Activated T-helper 2 cell treated with anti-CD3 and anti-CD28 coated beads, Interferon-gamma antibody, Interleukin-2, Interleukin-4, amounts not matched to agents 10 μg/mL and 5 μg/mL and 100 μg/mL, durations not matched to agents 14 hours and 24 hours and 36 hours (primary cell): Measurements from ENCODE around the gene ARHGEF25. TPM values are rescaled to one million over a fixed set of nuclear protein-coding genes. Genes with fewer than 3 reads are reported as not detected.

Experiments
- DNase-seq: peaks from one replicate; pipeline ENCODE4 v3.0.0; 2021; ENCODE audit warnings: low spot score
- H3K27ac Mint-ChIP-seq: one replicate; pipeline ENCODE4 v1.8.0; 2021; ENCODE audit warnings: mixed read lengths
- H3K27me3 Mint-ChIP-seq: one replicate; pipeline ENCODE4 v1.8.0; 2021; ENCODE audit warnings: low read depth, mixed read lengths
- H3K36me3 Mint-ChIP-seq: one replicate; pipeline ENCODE4 v1.8.0; 2021; ENCODE audit warnings: low read depth, mixed read lengths
- H3K4me1 Mint-ChIP-seq: one replicate; pipeline ENCODE4 v1.8.0; 2021; ENCODE audit warnings: low read depth, mixed read lengths
- H3K4me3 Mint-ChIP-seq: one replicate; pipeline ENCODE4 v1.8.0; 2021; ENCODE audit warnings: low read depth, mild to moderate bottlenecking, moderate library complexity, mixed read lengths
- H3K9me3 Mint-ChIP-seq: one replicate; pipeline ENCODE4 v1.8.0; 2021; ENCODE audit warnings: mixed read lengths
- intact Hi-C: fragments of 100-400 bp; cut with micrococcal nuclease; formaldehyde crosslinking; loops from one replicate; pipeline ENCODE4 v1.15.1; 2023
- total RNA-seq: library from RNA; stranded (reverse); gene quantifications from 2 replicates; pipeline ENCODE4 v1.2.3, GENCODE V29; 2022

Gene ARHGEF25
- total RNA-seq, 1 donor from 2014 or later = 2.3 TPM

- peaks cover 3% of the 10 kb centered on the region for H3K27me3 Mint-ChIP-seq
- peaks cover 12% of the 10 kb centered on the region for H3K4me1 Mint-ChIP-seq
- H3K4me3 Mint-ChIP-seq = no peak overlapping the region
- H3K36me3 Mint-ChIP-seq = peaks cover 17% of the 10 kb centered on the region
- H3K27ac Mint-ChIP-seq = no peak overlapping the region
- H3K9me3 Mint-ChIP-seq = no peaks in the 10 kb centered on the region
- intact Hi-C loops = no loop called here
- no peak for DNase-seq
Measured at GRCh38 chr12:57606399-57606798, 4.8 kb upstream of the ARHGEF25 start.

GRCh38 chr12:57606821-57607220 lies 4.4 kb upstream of the ARHGEF25 start:
- no peak overlapping the region for H3K27ac Mint-ChIP-seq
- H3K9me3 Mint-ChIP-seq = no peaks in the 10 kb centered on the region
- peaks cover 3% of the 10 kb centered on the region for H3K27me3 Mint-ChIP-seq
- H3K4me1 Mint-ChIP-seq = peaks cover 12% of the 10 kb centered on the region
- H3K4me3 Mint-ChIP-seq = no peak overlapping the region
- peaks cover 13% of the 10 kb centered on the region for H3K36me3 Mint-ChIP-seq
- no peak for DNase-seq
- intact Hi-C loops = no loop called here

GRCh38 chr12:57607958-57608663 lies 3.1 kb upstream of the ARHGEF25 start:
- H3K27ac Mint-ChIP-seq = no peak overlapping the region
- H3K9me3 Mint-ChIP-seq = no peaks in the 10 kb centered on the region
- intact Hi-C loops = no loop called here
- DNase-seq = no peak
- H3K4me3 Mint-ChIP-seq = no peak overlapping the region
- peaks cover 13% of the 10 kb centered on the region for H3K27me3 Mint-ChIP-seq
- peaks cover 12% of the 10 kb centered on the region for H3K4me1 Mint-ChIP-seq
- peaks cover 2% of the 10 kb centered on the region for H3K36me3 Mint-ChIP-seq

- Mint-ChIP-seq H3K4me1 (peaks cover 10% of the 10 kb centered on the region), H3K36me3 (no peaks in the 10 kb centered on the region), H3K27ac (no peak overlapping the region), H3K4me3 (no peak overlapping the region), H3K27me3 (peaks cover 18% of the 10 kb centered on the region), H3K9me3 (no peaks in the 10 kb centered on the region)
- intact Hi-C loops = no loop called here
- no peak for DNase-seq
Measured at GRCh38 chr12:57609101-57609780, 2.0 kb upstream of the ARHGEF25 start.

GRCh38 chr12:57609781-57610553 lies 1.3 kb upstream of the ARHGEF25 start:
- Mint-ChIP-seq H3K4me1 (peaks cover 8% of the 10 kb centered on the region), H3K4me3 (peak overlapping the region; percentile 73), H3K9me3 (no peaks in the 10 kb centered on the region), H3K36me3 (no peaks in the 10 kb centered on the region), H3K27me3 (peaks cover 25% of the 10 kb centered on the region), H3K27ac (no peak overlapping the region)
- no peak for DNase-seq
- intact Hi-C loops = no loop called here

- H3K9me3 Mint-ChIP-seq = no peaks in the 10 kb centered on the region
- no peaks in the 10 kb centered on the region for H3K36me3 Mint-ChIP-seq
- H3K27me3 Mint-ChIP-seq = peaks cover 28% of the 10 kb centered on the region
- peaks cover 6% of the 10 kb centered on the region for H3K4me1 Mint-ChIP-seq
- peak overlapping the region; percentile 73 for H3K4me3 Mint-ChIP-seq
- intact Hi-C loops = no loop called here
- no peak for DNase-seq
- no peak overlapping the region for H3K27ac Mint-ChIP-seq
Measured at GRCh38 chr12:57610554-57611107, 604 bp upstream of the ARHGEF25 start.

GRCh38 chr12:57611827-57612710 lies 834 bp downstream of the ARHGEF25 start:
- Mint-ChIP-seq H3K36me3 (no peaks in the 10 kb centered on the region), H3K27me3 (peaks cover 41% of the 10 kb centered on the region), H3K4me1 (peaks cover 2% of the 10 kb centered on the region), H3K4me3 (peak overlapping the region; percentile 56), H3K9me3 (no peaks in the 10 kb centered on the region), H3K27ac (no peak overlapping the region)
- intact Hi-C loops = no loop called here
- DNase-seq = no peak

- no peak overlapping the region for H3K27ac Mint-ChIP-seq
- H3K4me3 Mint-ChIP-seq = no peak overlapping the region
- H3K4me1 Mint-ChIP-seq = peaks cover 2% of the 10 kb centered on the region
- H3K9me3 Mint-ChIP-seq = no peaks in the 10 kb centered on the region
- H3K36me3 Mint-ChIP-seq = no peaks in the 10 kb centered on the region
- intact Hi-C loops = no loop called here
- peaks cover 49% of the 10 kb centered on the region for H3K27me3 Mint-ChIP-seq
- no peak for DNase-seq
Measured at GRCh38 chr12:57612711-57613426, 1.6 kb downstream of the ARHGEF25 start.

- H3K9me3 Mint-ChIP-seq = no peaks in the 10 kb centered on the region
- intact Hi-C loops = no loop called here
- no peaks in the 10 kb centered on the region for H3K36me3 Mint-ChIP-seq
- peaks cover 53% of the 10 kb centered on the region for H3K27me3 Mint-ChIP-seq
- H3K4me3 Mint-ChIP-seq = no peak overlapping the region
- H3K4me1 Mint-ChIP-seq = peaks cover 2% of the 10 kb centered on the region
- DNase-seq = no peak
- H3K27ac Mint-ChIP-seq = no peak overlapping the region
Measured at GRCh38 chr12:57613427-57614109, 2.3 kb downstream of the ARHGEF25 start.

GRCh38 chr12:57614178-57614947 lies 3.1 kb downstream of the ARHGEF25 start:
- intact Hi-C loops = no loop called here
- Mint-ChIP-seq H3K27me3 (peaks cover 60% of the 10 kb centered on the region), H3K4me3 (no peak overlapping the region), H3K4me1 (peaks cover 5% of the 10 kb centered on the region), H3K27ac (no peak overlapping the region), H3K36me3 (no peaks in the 10 kb centered on the region), H3K9me3 (no peaks in the 10 kb centered on the region)
- no peak for DNase-seq
